ENCODE measurements around the gene NELL1.

DNA sequence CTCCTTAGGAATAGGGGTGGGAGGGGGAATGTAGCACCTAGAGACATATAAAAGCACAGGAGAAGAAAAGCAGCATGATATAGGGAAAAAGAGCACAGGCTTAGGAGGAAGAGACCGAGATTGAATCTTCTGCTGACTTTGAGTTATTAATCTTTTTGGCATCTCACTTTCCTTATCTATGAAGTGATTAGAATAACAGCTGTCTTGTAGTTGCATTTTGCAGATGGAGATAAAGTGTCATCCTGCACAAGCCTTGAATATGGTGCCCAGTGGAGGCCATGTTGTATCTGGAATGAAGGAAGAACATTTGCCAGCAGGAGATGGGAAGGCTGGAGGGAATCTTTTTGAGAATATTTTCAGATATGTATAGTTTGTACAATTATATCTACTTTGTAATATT is 594.7 kb downstream of the NELL1 start:
- TF ChIP-seq ZNF70 (CRISPR knock-in tag; IDR thresholded peaks at IDR 0.05) (no peak), CSDC2 (CRISPR knock-in tag; IDR thresholded peaks at IDR 0.05) (no peak), PPARA (CRISPR knock-in tag; IDR thresholded peaks at IDR 0.05; ENCODE audit: borderline replicate concordance) (no peak), ARNTL (CRISPR knock-in tag; IDR thresholded peaks at IDR 0.05; ENCODE audit: borderline replicate concordance, low read depth) (no peak)
- TF ChIP-seq, protein P1, sequence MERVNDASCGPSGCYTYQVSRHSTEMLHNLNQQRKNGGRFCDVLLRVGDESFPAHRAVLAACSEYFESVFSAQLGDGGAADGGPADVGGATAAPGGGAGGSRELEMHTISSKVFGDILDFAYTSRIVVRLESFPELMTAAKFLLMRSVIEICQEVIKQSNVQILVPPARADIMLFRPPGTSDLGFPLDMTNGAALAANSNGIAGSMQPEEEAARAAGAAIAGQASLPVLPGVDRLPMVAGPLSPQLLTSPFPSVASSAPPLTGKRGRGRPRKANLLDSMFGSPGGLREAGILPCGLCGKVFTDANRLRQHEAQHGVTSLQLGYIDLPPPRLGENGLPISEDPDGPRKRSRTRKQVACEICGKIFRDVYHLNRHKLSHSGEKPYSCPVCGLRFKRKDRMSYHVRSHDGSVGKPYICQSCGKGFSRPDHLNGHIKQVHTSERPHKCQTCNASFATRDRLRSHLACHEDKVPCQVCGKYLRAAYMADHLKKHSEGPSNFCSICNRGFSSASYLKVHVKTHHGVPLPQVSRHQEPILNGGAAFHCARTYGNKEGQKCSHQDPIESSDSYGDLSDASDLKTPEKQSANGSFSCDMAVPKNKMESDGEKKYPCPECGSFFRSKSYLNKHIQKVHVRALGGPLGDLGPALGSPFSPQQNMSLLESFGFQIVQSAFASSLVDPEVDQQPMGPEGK (CRISPR knock-in tag; IDR thresholded peaks at IDR 0.05; ENCODE audit: borderline replicate concordance) = no peak

Data from SK-N-SH treated with all-trans-retinoic acid at 6 μM for 48 hours (cell line).